22Rv1 (cell line): ENCODE results near the gene FER.

Source experiments
- CTCF ChIP-seq: fragments of 450-650 bp; IDR thresholded peaks from 2 replicates; pipeline ENCODE4 v1.5.1; 2017; ENCODE audit warnings: mild to moderate bottlenecking
- ZFX ChIP-seq: fragments of 450-650 bp; IDR thresholded peaks from 2 replicates; pipeline ENCODE4 v1.6.1; 2017; ENCODE audit warnings: antibody characterized with exemption, borderline replicate concordance

GRCh38 chr5:109035436-109035835, 287.7 kb downstream of the FER start:
- TF ChIP-seq CTCF = no peak
- no peak for TF ChIP-seq ZFX
